Effector memory CD8-positive, alpha-beta T cell (primary cell): ENCODE measurements around the gene STK40.

Experiments used
- ATAC-seq: fragments of 150-1000 bp; cut with Tn5 transposase; replicated peaks from 2 replicates; pipeline ENCODE4 v1.10.0; 2021; ENCODE audit warnings: mild to moderate bottlenecking, moderate library complexity
- DNase-seq, 3 experiments: peaks; one replicate each; pipeline ENCODE4 v3.0.0; 2021
- H3K27ac Mint-ChIP-seq, 2 donors: one replicate each; pipeline ENCODE4 v1.8.0; 2022; ENCODE audit warnings: mild to moderate bottlenecking in 2 of 2, mixed read lengths in 2 of 2, moderate library complexity in 2 of 2
- H3K27me3 Mint-ChIP-seq, 2 donors: one replicate each; pipeline ENCODE4 v1.8.0; 2022; ENCODE audit warnings: mixed read lengths in 2 of 2
- H3K36me3 Mint-ChIP-seq: one replicate; pipeline ENCODE4 v1.8.0; 2022; ENCODE audit warnings: mild to moderate bottlenecking, moderate library complexity, mixed read lengths; ENCODE audit not compliant: insufficient read depth
- H3K4me1 Mint-ChIP-seq, 2 donors: one replicate each; pipeline ENCODE4 v1.8.0; 2022; ENCODE audit warnings: low read depth in 2 of 2, mixed read lengths in 2 of 2
- H3K4me3 Mint-ChIP-seq, 2 donors: one replicate each; pipeline ENCODE4 v1.8.0; 2022; ENCODE audit warnings: mild to moderate bottlenecking in 2 of 2, mixed read lengths in 2 of 2, moderate library complexity in 2 of 2
- H3K9me3 Mint-ChIP-seq, 2 donors: one replicate each; pipeline ENCODE4 v1.8.0; 2022; ENCODE audit warnings: mixed read lengths in 2 of 2

The STK40 gene

GRCh38 chr1:36380143-36380619, 5.5 kb downstream of the STK40 start:
- Mint-ChIP-seq H3K9me3 (no peaks in the 10 kb centered on the region), H3K4me1 (peaks cover 64 to 66% of the 10 kb centered on the region in 2 donors), H3K27me3 (no peaks in the 10 kb centered on the region), H3K36me3 (peaks cover 16% of the 10 kb centered on the region), H3K4me3 (no peak overlapping the region), H3K27ac (peak overlapping the region; percentile 83 to 85)
- DNase-seq, result no peak
- no peak for ATAC-seq

- Mint-ChIP-seq H3K36me3 (peaks cover 22% of the 10 kb centered on the region), H3K27ac (peak overlapping the region; percentile 53 to 97), H3K27me3 (no peaks in the 10 kb centered on the region), H3K4me3 (peak overlapping the region in 1 of 2 donors; percentile 19), H3K9me3 (no peaks in the 10 kb centered on the region), H3K4me1 (peaks cover 64 to 67% of the 10 kb centered on the region in 2 donors)
- DNase-seq (no peak), ATAC-seq (no peak)
Observed at GRCh38 chr1:36377791-36378492, 7.8 kb downstream of the STK40 start.

- no peaks in the 10 kb centered on the region for H3K27me3 Mint-ChIP-seq
- peaks cover 44 to 55% of the 10 kb centered on the region in 2 donors for H3K4me1 Mint-ChIP-seq
- H3K27ac Mint-ChIP-seq, result peak overlapping the region; percentile 31 to 97
- ATAC-seq (no peak), DNase-seq (no peak)
- H3K9me3 Mint-ChIP-seq, result no peaks in the 10 kb centered on the region
- peaks cover 33% of the 10 kb centered on the region for H3K36me3 Mint-ChIP-seq
- no peak overlapping the region for H3K4me3 Mint-ChIP-seq
Observed at GRCh38 chr1:36372617-36373016, 13.1 kb downstream of the STK40 start.

- peak overlapping the region; percentile 86 to 90 for H3K27ac Mint-ChIP-seq
- no peaks in the 10 kb centered on the region for H3K9me3 Mint-ChIP-seq
- DNase-seq (peak; percentile 86 to 90 (median 87)), ATAC-seq (peak; percentile 53)
- H3K27me3 Mint-ChIP-seq, result no peaks in the 10 kb centered on the region
- H3K4me1 Mint-ChIP-seq, result peaks cover 45 to 54% of the 10 kb centered on the region in 2 donors
- H3K4me3 Mint-ChIP-seq, result no peak overlapping the region
- H3K36me3 Mint-ChIP-seq, result peaks cover 27% of the 10 kb centered on the region
Observed at GRCh38 chr1:36369061-36369861, 16.5 kb downstream of the STK40 start.

- no peaks in the 10 kb centered on the region for H3K9me3 Mint-ChIP-seq
- no peak for ATAC-seq
- no peak for DNase-seq
- H3K4me1 Mint-ChIP-seq, result peaks cover 32 to 40% of the 10 kb centered on the region in 2 donors
- H3K27me3 Mint-ChIP-seq, result no peaks in the 10 kb centered on the region
- H3K36me3 Mint-ChIP-seq, result peaks cover 30% of the 10 kb centered on the region
- H3K4me3 Mint-ChIP-seq, result no peak overlapping the region
- H3K27ac Mint-ChIP-seq, result peak overlapping the region; percentile 79 to 86
Observed at GRCh38 chr1:36367798-36368197, 17.9 kb downstream of the STK40 start.

GRCh38 chr1:36367066-36367465, 18.7 kb downstream of the STK40 start:
- no peak for DNase-seq
- Mint-ChIP-seq H3K9me3 (no peaks in the 10 kb centered on the region), H3K4me1 (peaks cover 32 to 36% of the 10 kb centered on the region in 2 donors), H3K36me3 (peaks cover 28% of the 10 kb centered on the region), H3K27ac (peak overlapping the region; percentile 79 to 86), H3K4me3 (peak overlapping the region in 1 of 2 donors; percentile 49), H3K27me3 (no peaks in the 10 kb centered on the region)
- peak; percentile 36 for ATAC-seq

- DNase-seq (peak; percentile 30 to 38 (median 37)), ATAC-seq (peak; percentile 78)
- Mint-ChIP-seq H3K4me1 (peaks cover 35 to 36% of the 10 kb centered on the region in 2 donors), H3K27me3 (no peaks in the 10 kb centered on the region), H3K9me3 (no peaks in the 10 kb centered on the region), H3K27ac (peak overlapping the region; percentile 79 to 86), H3K4me3 (peak overlapping the region in 1 of 2 donors; percentile 36), H3K36me3 (peaks cover 32% of the 10 kb centered on the region)
Observed at GRCh38 chr1:36366091-36366661, 19.5 kb downstream of the STK40 start.

GRCh38 chr1:36365381-36365780, 20.3 kb downstream of the STK40 start:
- no peaks in the 10 kb centered on the region for H3K9me3 Mint-ChIP-seq
- ATAC-seq (no peak), DNase-seq (no peak)
- no peak overlapping the region for H3K4me3 Mint-ChIP-seq
- H3K27ac Mint-ChIP-seq, result peak overlapping the region in 1 of 2 donors; percentile 86
- H3K27me3 Mint-ChIP-seq, result no peaks in the 10 kb centered on the region
- H3K4me1 Mint-ChIP-seq, result peaks cover 36% of the 10 kb centered on the region in 2 donors
- peaks cover 32% of the 10 kb centered on the region for H3K36me3 Mint-ChIP-seq

- Mint-ChIP-seq H3K36me3 (peaks cover 55% of the 10 kb centered on the region), H3K27me3 (no peaks in the 10 kb centered on the region), H3K27ac (peak overlapping the region in 1 of 2 donors; percentile 41), H3K9me3 (no peaks in the 10 kb centered on the region), H3K4me1 (peaks cover 7 to 13% of the 10 kb centered on the region in 2 donors), H3K4me3 (no peak overlapping the region)
- DNase-seq (no peak), ATAC-seq (no peak)
Observed at GRCh38 chr1:36359911-36360550, 25.7 kb downstream of the STK40 start.

- no peaks in the 10 kb centered on the region for H3K9me3 Mint-ChIP-seq
- DNase-seq (no peak), ATAC-seq (no peak)
- H3K4me1 Mint-ChIP-seq, result peaks cover 6 to 13% of the 10 kb centered on the region in 2 donors
- peaks cover 61% of the 10 kb centered on the region for H3K36me3 Mint-ChIP-seq
- H3K4me3 Mint-ChIP-seq, result no peak overlapping the region
- H3K27ac Mint-ChIP-seq, result peak overlapping the region in 1 of 2 donors; percentile 41
- H3K27me3 Mint-ChIP-seq, result no peaks in the 10 kb centered on the region
Observed at GRCh38 chr1:36359383-36359782, 26.3 kb downstream of the STK40 start.

- H3K27ac Mint-ChIP-seq, result no peak overlapping the region
- no peaks in the 10 kb centered on the region for H3K9me3 Mint-ChIP-seq
- peaks cover 67% of the 10 kb centered on the region for H3K36me3 Mint-ChIP-seq
- H3K27me3 Mint-ChIP-seq, result no peaks in the 10 kb centered on the region
- no peak overlapping the region for H3K4me3 Mint-ChIP-seq
- DNase-seq (no peak), ATAC-seq (no peak)
- H3K4me1 Mint-ChIP-seq, result peaks cover 6 to 13% of the 10 kb centered on the region in 2 donors
Observed at GRCh38 chr1:36358514-36359084, 27.1 kb downstream of the STK40 start.

GRCh38 chr1:36355811-36356210, 29.9 kb downstream of the STK40 start:
- no peak for ATAC-seq
- no peak for DNase-seq
- peaks cover 56% of the 10 kb centered on the region for H3K36me3 Mint-ChIP-seq
- H3K27ac Mint-ChIP-seq, result peak overlapping the region in 1 of 2 donors; percentile 35
- no peaks in the 10 kb centered on the region for H3K9me3 Mint-ChIP-seq
- H3K27me3 Mint-ChIP-seq, result no peaks in the 10 kb centered on the region
- H3K4me3 Mint-ChIP-seq, result no peak overlapping the region
- H3K4me1 Mint-ChIP-seq, result peaks cover 12 to 14% of the 10 kb centered on the region in 2 donors

- Mint-ChIP-seq H3K36me3 (peaks cover 50% of the 10 kb centered on the region), H3K9me3 (no peaks in the 10 kb centered on the region), H3K27ac (no peak overlapping the region), H3K4me3 (no peak overlapping the region), H3K27me3 (no peaks in the 10 kb centered on the region), H3K4me1 (peaks cover 8 to 9% of the 10 kb centered on the region in 2 donors)
- ATAC-seq (no peak), DNase-seq (no peak)
Observed at GRCh38 chr1:36354486-36354885, 31.2 kb downstream of the STK40 start.
